ENCODE data around the gene SLC16A2. TPM values are rescaled to one million over a fixed set of nuclear protein-coding genes. Genes with fewer than 3 reads are reported as not detected.

The SLC16A2 gene
- total RNA-seq, 1 donor = 28.5 TPM

DNA sequence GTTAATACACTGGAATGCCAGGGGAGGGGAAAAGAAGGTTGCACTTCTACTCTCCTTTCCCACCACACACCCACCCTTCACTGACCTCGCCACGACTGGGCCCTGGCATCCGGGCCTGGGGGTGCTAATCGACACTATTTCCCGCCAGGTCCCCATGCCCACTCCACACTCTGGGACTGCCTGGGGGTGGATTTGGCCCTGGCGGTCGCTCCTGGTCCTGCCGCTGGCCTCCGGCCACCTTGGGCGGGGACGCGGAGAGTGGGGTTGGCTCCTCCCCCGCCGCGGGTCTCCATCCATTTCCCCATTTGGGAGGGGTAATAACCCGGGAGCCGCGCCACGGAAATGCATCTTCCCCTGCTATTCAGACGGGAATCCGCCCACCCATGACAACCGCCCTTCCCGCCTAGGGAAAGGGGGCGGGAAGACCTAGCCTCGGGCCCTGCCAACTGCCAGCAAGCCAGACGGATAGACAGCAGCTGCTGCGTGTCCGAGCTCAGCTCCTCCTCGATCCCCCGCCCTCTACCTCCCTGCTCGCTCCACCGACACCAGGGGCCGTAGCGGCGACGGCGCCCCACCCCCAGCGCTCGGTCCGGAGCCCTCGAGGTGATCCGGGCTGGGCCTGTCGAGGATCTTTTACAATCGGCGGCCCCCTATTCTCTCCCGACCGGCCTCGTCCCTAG, 115.0 kb downstream of the SLC16A2 start:
- peak overlapping the region; percentile 57 for H3K4me3 ChIP-seq (ENCODE audit: low read depth, low read length)
- DNase-seq (ENCODE audit: low read depth) = peak; percentile 87
- TF ChIP-seq, protein P1, sequence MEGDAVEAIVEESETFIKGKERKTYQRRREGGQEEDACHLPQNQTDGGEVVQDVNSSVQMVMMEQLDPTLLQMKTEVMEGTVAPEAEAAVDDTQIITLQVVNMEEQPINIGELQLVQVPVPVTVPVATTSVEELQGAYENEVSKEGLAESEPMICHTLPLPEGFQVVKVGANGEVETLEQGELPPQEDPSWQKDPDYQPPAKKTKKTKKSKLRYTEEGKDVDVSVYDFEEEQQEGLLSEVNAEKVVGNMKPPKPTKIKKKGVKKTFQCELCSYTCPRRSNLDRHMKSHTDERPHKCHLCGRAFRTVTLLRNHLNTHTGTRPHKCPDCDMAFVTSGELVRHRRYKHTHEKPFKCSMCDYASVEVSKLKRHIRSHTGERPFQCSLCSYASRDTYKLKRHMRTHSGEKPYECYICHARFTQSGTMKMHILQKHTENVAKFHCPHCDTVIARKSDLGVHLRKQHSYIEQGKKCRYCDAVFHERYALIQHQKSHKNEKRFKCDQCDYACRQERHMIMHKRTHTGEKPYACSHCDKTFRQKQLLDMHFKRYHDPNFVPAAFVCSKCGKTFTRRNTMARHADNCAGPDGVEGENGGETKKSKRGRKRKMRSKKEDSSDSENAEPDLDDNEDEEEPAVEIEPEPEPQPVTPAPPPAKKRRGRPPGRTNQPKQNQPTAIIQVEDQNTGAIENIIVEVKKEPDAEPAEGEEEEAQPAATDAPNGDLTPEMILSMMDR (IDR thresholded peaks at IDR 0.05; ENCODE audit: insufficient read depth, low read length) = peak; percentile 50

DNA sequence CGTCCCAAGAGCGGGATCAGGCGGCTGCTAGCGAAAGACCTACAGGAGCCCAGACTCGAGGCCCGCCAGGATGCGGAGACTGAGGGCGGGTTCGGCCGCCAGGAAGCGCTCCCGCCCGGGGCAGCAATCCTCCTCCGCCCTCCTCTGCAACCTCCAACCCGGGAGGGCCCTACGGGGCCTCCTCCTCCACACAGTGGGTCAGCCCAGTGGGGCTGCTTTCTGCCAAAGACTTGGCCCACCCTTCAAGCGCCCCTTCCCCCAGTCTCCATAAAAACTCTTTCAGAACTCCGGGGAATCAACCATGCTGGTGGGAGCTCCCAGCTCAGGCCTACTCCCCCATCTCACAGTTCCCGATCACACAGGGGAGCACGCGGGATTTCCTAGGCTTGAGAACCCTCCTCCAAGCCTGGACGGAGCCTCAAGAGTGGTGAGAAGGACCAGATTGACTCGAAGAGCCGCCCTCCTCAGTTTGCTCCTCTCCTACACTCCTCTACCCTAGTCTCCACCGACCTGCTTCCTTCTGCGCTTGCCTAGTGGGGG, 115.6 kb downstream of the SLC16A2 start:
- peak overlapping the region; percentile 57 for H3K4me3 ChIP-seq (ENCODE audit: low read depth, low read length)
- peak; percentile 26 for DNase-seq (ENCODE audit: low read depth)
- TF ChIP-seq, protein P1 (IDR thresholded peaks at IDR 0.05; ENCODE audit: insufficient read depth, low read length) = no peak

DNA sequence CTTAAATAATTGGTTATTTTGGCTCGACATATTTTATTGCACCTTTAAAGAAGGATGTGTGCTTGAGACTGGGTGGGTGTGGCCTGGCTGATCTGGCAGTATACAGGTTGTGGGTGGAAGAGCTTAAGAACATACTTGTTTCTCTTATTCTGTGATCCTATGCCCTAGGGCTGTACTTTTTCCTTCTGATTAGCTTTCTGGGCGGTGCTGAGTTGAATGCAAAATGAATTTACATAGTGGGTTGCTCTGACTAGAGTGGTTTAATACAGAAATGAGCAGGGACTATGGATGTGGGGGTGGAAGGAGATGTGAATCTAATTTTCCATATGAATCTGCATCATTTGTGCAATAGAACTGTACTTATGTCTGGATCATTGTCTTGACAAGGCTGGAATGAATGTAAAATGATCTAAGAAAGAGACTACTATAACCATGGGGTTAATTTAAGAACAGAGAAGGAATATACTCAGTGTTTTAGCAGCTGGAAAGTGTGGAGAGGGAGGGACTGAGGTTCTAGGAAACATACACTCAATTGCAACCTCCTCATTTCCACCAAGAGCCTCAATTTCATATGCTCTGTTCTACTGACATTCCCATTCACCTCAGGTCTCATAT, 119.4 kb downstream of the SLC16A2 start:
- TF ChIP-seq, protein P1 (IDR thresholded peaks at IDR 0.05; ENCODE audit: insufficient read depth, low read length) = no peak
- DNase-seq (ENCODE audit: low read depth) = no peak

DNA sequence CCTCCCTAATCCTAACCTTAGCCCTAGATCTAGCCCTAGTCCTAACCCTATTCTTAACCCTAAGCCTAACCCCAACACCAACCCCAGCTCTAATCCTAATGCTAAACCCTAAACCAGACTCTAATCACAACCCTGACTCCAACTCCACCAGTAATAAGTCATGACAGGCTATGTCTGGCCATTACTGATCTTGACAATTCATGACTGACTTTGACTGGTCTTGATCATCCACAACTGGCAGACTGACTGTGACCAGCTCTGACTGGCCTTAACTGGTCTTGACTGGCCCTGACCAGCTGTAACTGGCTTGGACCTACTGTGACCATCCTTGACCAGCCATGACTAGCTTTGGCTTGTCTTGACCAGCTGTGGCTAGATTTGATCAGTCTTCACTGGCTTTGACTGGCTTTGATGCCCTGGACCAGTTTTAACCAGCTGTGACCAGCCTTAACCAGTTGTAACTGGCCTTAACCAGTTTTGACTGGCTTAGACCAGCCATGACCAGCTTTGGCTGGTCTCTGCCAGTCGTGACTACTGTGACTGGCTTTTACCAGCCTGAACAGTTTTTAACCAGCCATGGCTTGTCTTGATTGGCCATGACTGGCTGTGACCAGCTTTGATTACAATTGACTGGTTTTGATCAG, 124.7 kb downstream of the SLC16A2 start:
- TF ChIP-seq, protein P1 (IDR thresholded peaks at IDR 0.05; ENCODE audit: insufficient read depth, low read length) = no peak
- no peak for DNase-seq (ENCODE audit: low read depth)
- H3K4me3 ChIP-seq (ENCODE audit: low read depth, low read length) = no peak overlapping the region

More for the DNA sequence above, 119.4 kb downstream of the SLC16A2 start:
- no peak overlapping the region for H3K4me3 ChIP-seq (ENCODE audit: low read depth, low read length)

DNA sequence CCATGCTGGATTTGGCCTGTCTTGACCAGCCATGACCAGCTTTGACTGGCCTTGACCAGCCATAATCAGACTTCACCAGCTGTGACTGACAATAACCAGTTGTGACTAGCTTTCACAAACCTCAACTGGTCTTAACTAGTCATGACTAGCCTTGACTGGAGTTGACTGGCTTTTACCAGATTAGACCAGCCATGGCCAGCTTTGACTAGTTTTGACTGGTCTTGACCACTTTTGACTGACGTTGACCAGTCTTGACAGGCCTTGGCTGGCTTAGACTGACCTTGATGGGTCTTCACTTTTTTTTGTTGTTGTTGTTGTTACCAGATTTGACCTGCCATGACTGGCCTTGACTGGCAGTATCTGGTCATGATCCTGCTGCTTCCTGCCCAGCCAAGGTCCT, 125.7 kb downstream of the SLC16A2 start:
- no peak for DNase-seq (ENCODE audit: low read depth)
- TF ChIP-seq, protein P1 (IDR thresholded peaks at IDR 0.05; ENCODE audit: insufficient read depth, low read length) = no peak
- no peak overlapping the region for H3K4me3 ChIP-seq (ENCODE audit: low read depth, low read length)

DNA sequence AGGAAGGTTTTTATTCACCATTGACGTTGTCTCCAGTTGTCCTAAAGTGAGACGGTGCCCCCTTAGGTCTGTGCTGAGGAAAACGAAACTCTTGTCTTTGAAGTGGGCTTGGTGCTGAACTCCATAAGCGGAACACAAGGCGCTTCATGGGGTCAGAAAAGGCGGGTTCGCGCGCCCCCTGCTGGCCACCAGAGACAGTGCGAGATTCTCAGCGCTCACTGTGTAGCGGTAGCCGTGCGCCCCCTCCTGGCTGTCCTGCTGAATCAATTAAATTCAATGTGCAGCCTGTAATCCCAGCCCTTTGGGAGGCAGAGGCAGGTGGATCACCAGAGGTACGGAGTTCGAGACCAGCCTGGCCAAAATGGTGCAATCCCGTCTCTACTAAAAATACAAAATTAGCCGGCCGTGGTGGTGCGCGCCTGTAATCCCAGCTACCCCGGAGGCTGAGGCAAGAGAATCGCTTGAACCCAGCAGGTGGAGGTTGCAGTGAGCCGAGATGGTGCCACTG, 129.1 kb downstream of the SLC16A2 start:
- H3K4me3 ChIP-seq (ENCODE audit: low read depth, low read length) = peak overlapping the region; percentile 7
- DNase-seq (ENCODE audit: low read depth) = peak; percentile 72
- TF ChIP-seq, protein P1 (IDR thresholded peaks at IDR 0.05; ENCODE audit: insufficient read depth, low read length) = peak; percentile 91

All from fibroblast of the aortic adventitia (primary cell).